K562 (cell line): Measurements from ENCODE around the gene SERPINA6. TPM values are rescaled to one million over a fixed set of nuclear protein-coding genes. Genes with fewer than 3 reads are reported as not detected.

Experiments used
- ATAC-seq: fragments of 200-7000 bp; cut with Tn5 transposase; 3 replicates; pipeline ENCODE4 v1.9.1; 2020; ENCODE audit warnings: moderate library complexity
- BruUV-seq: library from RNA; stranded (reverse); fragments of 400-500 nt; replicated peaks from 2 replicates; lab custom pipeline; 2021; lab: Mats Ljungman, UMichigan
- CTCF ChIA-PET: fragments of 300-600 bp; formaldehyde crosslinking; extraction: SDS; loops from one replicate; lab custom pipeline; 2021; ENCODE audit warnings: low intra/inter-chr PET ratio; lab: Yijun Ruan, JAX
- POLR2A ChIA-PET: fragments of 300-600, 350-650 bp; sonication (Branson Sonifier 250); formaldehyde crosslinking; extraction: SDS; loops from one replicate; lab custom pipeline; 2021; ENCODE audit warnings: antibody characterized with exemption, inconsistent platforms; lab: Yijun Ruan, JAX
- DNase-seq, 4 experiments: peaks; one replicate each; pipeline versions ENCODE4 v3.0.0 to v3.0.0-alpha.2; 2011 to 2018; ENCODE audit warnings: low spot score in 3 of 4, mixed read lengths in 3 of 4; ENCODE audit errors: extremely low read depth in 1 of 4
- FAIRE-seq: peaks from 2 replicates; lab custom pipeline; 2011; peaks lifted over from hg19 to GRCh38; lab: Jason Lieb, UNC
- H2AFZ ChIP-seq: 2 replicates; pipeline ENCODE4 v1.6.0; 2011; ENCODE audit warnings: low read depth, low read length, control low read depth, inconsistent platforms
- H3K27ac ChIP-seq: fragments of 200-600 bp; 3 replicates; pipeline ENCODE4 v1.8.0; 2011; ENCODE audit warnings: low read depth, mild to moderate bottlenecking, control low read depth, inconsistent platforms, low read length, moderate library complexity, mixed read lengths; ENCODE audit errors: extremely low read depth
- H3K27me3 ChIP-seq, 2 experiments: fragments of 300-600 bp in 1 of 2; 2 replicates in 1 of 2; 3 replicates in 1 of 2; pipeline versions ENCODE4 v1.6.0 to v1.8.0; 2011; ENCODE audit warnings: inconsistent platforms in 2 of 2, low read length in 2 of 2, mild to moderate bottlenecking in 1 of 2, mixed read lengths in 1 of 2, moderate library complexity in 1 of 2; ENCODE audit not compliant: control insufficient read depth in 2 of 2, insufficient read depth in 2 of 2
- H3K36me3 ChIP-seq: fragments of 300-600 bp; 3 replicates; pipeline ENCODE4 v1.8.0; 2011; ENCODE audit warnings: mild to moderate bottlenecking, low read length, inconsistent platforms; ENCODE audit not compliant: control insufficient read depth, insufficient read depth
- H3K4me1 ChIP-seq, 2 experiments: fragments of 200-600 bp in 1 of 2; replicated peaks in 1 of 2; 2 replicates in 1 of 2; 3 replicates in 1 of 2; pipeline versions ENCODE4 v1.5.1 to v1.8.0; 2011; ENCODE audit warnings: inconsistent platforms in 2 of 2, low read length in 2 of 2, mild to moderate bottlenecking in 1 of 2, mixed read lengths in 1 of 2, moderate library complexity in 1 of 2; ENCODE audit not compliant: control insufficient read depth in 2 of 2, insufficient read depth in 2 of 2
- H3K4me2 ChIP-seq: 2 replicates; pipeline ENCODE4 v1.6.1; 2011; ENCODE audit warnings: low read length, control low read depth, inconsistent platforms, mixed read lengths; ENCODE audit not compliant: insufficient read depth
- H3K4me3 ChIP-seq: fragments of 200-600 bp; sonication (generic), shearing (Covaris generic); 2 replicates; pipeline ENCODE4 v1.5.1; 2016; ENCODE audit warnings: control low read depth, inconsistent platforms
- H3K79me2 ChIP-seq: fragments of 200-600 bp; 3 replicates; pipeline ENCODE4 v1.8.0; 2011; ENCODE audit warnings: low read length, inconsistent platforms; ENCODE audit not compliant: control insufficient read depth, insufficient read depth
- H3K9ac ChIP-seq, 2 experiments: 2 replicates each; pipeline versions ENCODE4 v1.6.0 to v1.6.1; 2011; ENCODE audit warnings: low read depth in 2 of 2, low read length in 2 of 2, control low read depth in 1 of 2, inconsistent platforms in 1 of 2, mild to moderate bottlenecking in 1 of 2, mixed read lengths in 1 of 2; ENCODE audit not compliant: insufficient read depth in 1 of 2
- H3K9me1 ChIP-seq: one replicate; pipeline ENCODE4 v1.6.0; 2011; ENCODE audit warnings: inconsistent platforms, mild to moderate bottlenecking, low read length, moderate library complexity; ENCODE audit not compliant: control insufficient read depth, insufficient read depth
- H3K9me3 ChIP-seq: replicated peaks from 2 replicates; pipeline ENCODE4 v1.5.1; 2011; ENCODE audit warnings: low read depth, low read length, inconsistent platforms; ENCODE audit not compliant: control insufficient read depth, insufficient read depth
- H4K20me1 ChIP-seq: replicated peaks from 2 replicates; pipeline ENCODE4 v1.6.1; 2011; ENCODE audit warnings: low read length, inconsistent platforms, mixed read lengths; ENCODE audit not compliant: control insufficient read depth, insufficient read depth
- CHD7 ChIP-seq: fragments of 200-600 bp; sonication (generic); IDR thresholded peaks from one replicate; pipeline ENCODE4 v1.6.1; 2012; ENCODE audit warnings: mild to moderate bottlenecking, low read depth, low read length, inconsistent platforms
- CTCF ChIP-seq, 3 experiments: IDR thresholded peaks in 2 of 3; conservative IDR thresholded peaks in 1 of 3; 2 replicates each; pipeline ENCODE4 v1.5.1; 2011 to 2012; ENCODE audit warnings: low read length in 3 of 3, mild to moderate bottlenecking in 3 of 3, control low read depth in 2 of 3, improper control_type of control experiment in 1 of 3, inconsistent platforms in 1 of 3, low read depth in 1 of 3, mixed read lengths in 1 of 3, moderate library complexity in 1 of 3; ENCODE audit not compliant: insufficient read depth in 2 of 3
- ZNF395 ChIP-seq: fragments of 200-800 bp; sonication (Bioruptor generic); IDR thresholded peaks from 2 replicates; pipeline ENCODE4 v1.6.1; 2017; ENCODE audit warnings: missing genetic modification characterization, missing compliant biosample characterization
- WGBS: fragments of 100-300 bp; shearing (Covaris generic); methylation state at CpG from one replicate; pipeline ENCODE4 v1.1.6; 2016; ENCODE audit warnings: low coverage, mixed read lengths; ENCODE audit not compliant: insufficient coverage; ENCODE audit errors: missing lambda C conversion rate; 5-methylcytosine and 5-hydroxymethylcytosine counted together
- in situ Hi-C: fragments of 300-500 bp; cut with MboI; formaldehyde crosslinking; loops from 4 replicates; pipeline ENCODE4 v1.15.0; 2018; ENCODE audit warnings: inconsistent platforms, mixed read lengths
- intact Hi-C: fragments of 100-400 bp; cut with micrococcal nuclease; formaldehyde crosslinking; loops from 2 replicates; pipeline ENCODE4 v1.14.2; 2022
- polyA plus RNA-seq, 8 experiments: library from polyadenylated mRNA; depleted of rRNA in 4 of 8; stranded (reverse) in 5 of 8; unstranded in 3 of 8; fragments of >200 nt; fragmentation: Nextera tagmentation in 2 of 8; fragmentation: Illumina TruSeq in 1 of 8; extraction: Ambion mirVana in 2 of 8; extraction: Trizol in 1 of 8; gene quantifications; 2 replicates each; pipeline versions ENCODE4 v1.2.1 to v1.2.3, GENCODE V29; 2011 to 2014; ENCODE audit warnings: inconsistent platforms in 1 of 8, missing spikeins in 1 of 8
- total RNA-seq, 7 experiments: library from RNA; depleted of rRNA in 6 of 7; stranded (reverse); fragments of >200 nt in 6 of 7; fragmentation: Illumina TruSeq in 2 of 7; extraction: Trizol in 2 of 7; gene quantifications; 2 replicates each; pipeline versions ENCODE4 v1.2.1 to v1.2.3, GENCODE V29; 2011 to 2021; ENCODE audit warnings: low replicate concordance in 1 of 7

Gene SERPINA6
- total and polyA plus RNA-seq, 9 of the 15 experiments (the other 6 are each of a cell fraction or from before 2014, with no cell fraction given) = not detected

- H3K79me2 ChIP-seq = no peaks in the 10 kb centered on the region
- intact Hi-C loops = no loop called here
- no peak overlapping the region for H3K9ac ChIP-seq
- no peaks in the 10 kb centered on the region for H3K36me3 ChIP-seq
- FAIRE-seq = no peak
- no peaks in the 10 kb centered on the region for H4K20me1 ChIP-seq
- WGBS = 10% methylated on average over 11 of the region's 13 CpGs
- no peak overlapping the region for H3K4me3 ChIP-seq
- no TSS peak for BruUV-seq
- DNase-seq = peak in 1 of 4 experiments; percentile 4
- H2AFZ ChIP-seq = no peak overlapping the region
- POLR2A ChIA-PET = no interaction called here
- H3K4me1 ChIP-seq = no peaks in the 10 kb centered on the region
- H3K9me3 ChIP-seq = no peaks in the 10 kb centered on the region
- peaks cover 2 to 14% of the 10 kb centered on the region in 2 experiments; a peak in 1 of 5 replicates for H3K27me3 ChIP-seq
- H3K9me1 ChIP-seq = no peaks in the 10 kb centered on the region
- CTCF ChIA-PET = no interaction called here
- 0 out of 3 replicates have a peak, but pooled peaks have one; percentile 27 for ATAC-seq
- in situ Hi-C loops = no loop called here
- no peak overlapping the region for H3K4me2 ChIP-seq
- no peak overlapping the region for H3K27ac ChIP-seq
- TF ChIP-seq CHD7 (no peak), ZNF395 (CRISPR knock-in tag) (no peak), CTCF (IDR thresholded peaks at IDR 0.05 in 2 of 3, conservative IDR thresholded peaks at IDR 0.05 in 1 of 3; ENCODE audit: insufficient read depth in 2 of 3, low read depth in 1 of 3, low read length in 3 of 3) (peak in 2 of 3 experiments; percentile 18 to 33; a peak in 1 of 6 replicates)
These were observed 49.0 kb upstream of the SERPINA6 start for GRCh38 chr14:94372021-94372605.
